WERI-Rb-1 (cell line): ENCODE results near the gene ARID3C.

Experiments used
- DNase-seq: peaks from one replicate; pipeline ENCODE4 v3.0.0-alpha.2; 2020
- H3K27ac ChIP-seq: fragments of 250-450 bp; sonication (Bioruptor Pico); 2 replicates; pipeline ENCODE4 v1.5.1; 2020; ENCODE audit warnings: mild to moderate bottlenecking, moderate library complexity
- H3K27me3 ChIP-seq: fragments of 250-450 bp; sonication (Bioruptor Pico); 2 replicates; pipeline ENCODE4 v1.5.1; 2021; ENCODE audit warnings: mild to moderate bottlenecking, low read depth, moderate library complexity; ENCODE audit not compliant: insufficient read depth, severe bottlenecking
- H3K36me3 ChIP-seq: fragments of 250-450 bp; sonication (Bioruptor Pico); 2 replicates; pipeline ENCODE4 v1.5.1; 2020; ENCODE audit warnings: mild to moderate bottlenecking, moderate library complexity
- H3K4me3 ChIP-seq: 2 replicates; pipeline ENCODE4 v1.5.1; 2011; ENCODE audit warnings: low read depth, mild to moderate bottlenecking, control low read depth, low read length
- H3K9me3 ChIP-seq: fragments of 250-450 bp; sonication (Bioruptor Pico); 2 replicates; pipeline ENCODE4 v1.5.1; 2021; ENCODE audit warnings: mild to moderate bottlenecking, moderate library complexity; ENCODE audit not compliant: severe bottlenecking
- CTCF ChIP-seq: IDR thresholded peaks from 2 replicates; pipeline ENCODE4 v1.5.1; 2011; ENCODE audit warnings: low read depth, mild to moderate bottlenecking, control low read depth, inconsistent platforms, low read length

Gene ARID3C

GRCh38 chr9:34581318-34581717 lies 47.5 kb downstream of the ARID3C start:
- no peak for TF ChIP-seq CTCF

GRCh38 chr9:34580358-34580757 lies 48.5 kb downstream of the ARID3C start:
- H3K27ac ChIP-seq = peak overlapping the region; percentile 87
- no peak for TF ChIP-seq CTCF
- H3K36me3 ChIP-seq = no peaks in the 10 kb centered on the region
- DNase-seq = peak; percentile 46
- H3K9me3 ChIP-seq = no peaks in the 10 kb centered on the region
- H3K27me3 ChIP-seq = no peaks in the 10 kb centered on the region
- no peak overlapping the region for H3K4me3 ChIP-seq

More at GRCh38 chr9:34581318-34581717, 47.5 kb downstream of the ARID3C start:
- H3K27me3 ChIP-seq = no peaks in the 10 kb centered on the region
- H3K9me3 ChIP-seq = no peaks in the 10 kb centered on the region
- no peak for DNase-seq
- no peaks in the 10 kb centered on the region for H3K36me3 ChIP-seq
- no peak overlapping the region for H3K27ac ChIP-seq
- H3K4me3 ChIP-seq = no peak overlapping the region

DNA sequence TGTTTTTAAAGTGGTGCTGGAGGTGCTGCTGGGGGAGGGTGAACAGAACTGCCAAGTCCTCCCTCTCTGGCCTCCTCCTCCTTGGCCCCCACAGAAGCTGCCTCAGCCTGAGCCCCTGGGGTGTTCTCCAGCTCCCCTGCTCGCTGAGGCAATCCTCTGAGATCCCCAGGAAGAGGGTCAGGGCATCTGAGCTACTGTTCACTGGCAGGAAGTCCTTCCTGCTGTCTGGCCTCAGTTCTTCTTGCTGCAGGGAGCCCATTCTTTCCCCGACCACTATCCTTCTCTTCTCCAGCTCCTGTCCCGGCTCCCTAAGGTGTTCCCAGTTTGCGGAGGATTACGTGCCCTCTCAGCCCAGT lies 49.1 kb downstream of the ARID3C start:
- H3K27me3 ChIP-seq = no peaks in the 10 kb centered on the region

GRCh38 chr9:34579104-34579807 lies 49.6 kb downstream of the ARID3C start:
- H3K36me3 ChIP-seq = no peaks in the 10 kb centered on the region
- H3K4me3 ChIP-seq = peak overlapping the region; percentile 18
- DNase-seq = peak; percentile 86
- peak overlapping the region; percentile 87 for H3K27ac ChIP-seq
- TF ChIP-seq CTCF = no peak
- H3K27me3 ChIP-seq = no peaks in the 10 kb centered on the region
- H3K9me3 ChIP-seq = no peaks in the 10 kb centered on the region

More for the DNA sequence above, 49.1 kb downstream of the ARID3C start:
- DNase-seq = no peak
- Histone ChIP-seq H3K36me3 (no peaks in the 10 kb centered on the region), H3K9me3 (no peaks in the 10 kb centered on the region), H3K4me3 (no peak overlapping the region), H3K27ac (peak overlapping the region; percentile 87)
- no peak for TF ChIP-seq CTCF

- no peaks in the 10 kb centered on the region for H3K9me3 ChIP-seq
- peak overlapping the region; percentile 87 for H3K27ac ChIP-seq
- peak overlapping the region; percentile 18 for H3K4me3 ChIP-seq
- TF ChIP-seq CTCF = no peak
- H3K36me3 ChIP-seq = no peaks in the 10 kb centered on the region
- peak; percentile 44 for DNase-seq
- H3K27me3 ChIP-seq = no peaks in the 10 kb centered on the region
Measured at GRCh38 chr9:34578241-34579103, 50.4 kb downstream of the ARID3C start.
